K562 (cell line): ENCODE results near the gene TNFSF13. TPM values are rescaled to one million over a fixed set of nuclear protein-coding genes. Genes with fewer than 3 reads are reported as not detected.

Experiments
- CUX1 ChIP-seq: fragments of 200-800 bp; sonication (Bioruptor generic); IDR thresholded peaks from 2 replicates; pipeline ENCODE4 v1.6.1; 2016; ENCODE audit warnings: missing genetic modification characterization, missing compliant biosample characterization
- GATAD2A ChIP-seq: fragments of 450-650 bp; IDR thresholded peaks from 2 replicates; pipeline ENCODE4 v1.6.1; 2017
- GTF2A2 ChIP-seq: IDR thresholded peaks from 2 replicates; pipeline ENCODE4 v1.6.1; 2016; ENCODE audit warnings: mild to moderate bottlenecking, missing genetic modification characterization, missing compliant biosample characterization
- GTF2E2 ChIP-seq: fragments of 200-800 bp; sonication (Bioruptor generic); IDR thresholded peaks from 2 replicates; pipeline ENCODE4 v1.6.1; 2016; ENCODE audit warnings: missing genetic modification characterization, missing compliant biosample characterization
- HNRNPK ChIP-seq: fragments of 200-400 bp; formaldehyde crosslinking; IDR thresholded peaks from one replicate; pipeline ENCODE4 v1.6.1; 2018; ENCODE audit warnings: mild to moderate bottlenecking, low read depth, low read length; ENCODE audit not compliant: poor library complexity, severe bottlenecking
- JUNB ChIP-seq: fragments of 450-650 bp; formaldehyde crosslinking; conservative IDR thresholded peaks from 2 replicates; pipeline ENCODE4 v1.4.0; 2020; ENCODE audit warnings: mild to moderate bottlenecking
- MYBL2 ChIP-seq, 2 experiments: fragments of 450-650 bp in 1 of 2; sonication (generic) in 1 of 2; formaldehyde crosslinking in 1 of 2; IDR thresholded peaks; 2 replicates each; pipeline versions ENCODE4 v1.6.1 to v1.8.1; 2017 to 2022; ENCODE audit warnings: borderline replicate concordance in 1 of 2, inconsistent platforms in 1 of 2, low read depth in 1 of 2, mild to moderate bottlenecking in 1 of 2, missing genetic modification reagents in 1 of 2, moderate library complexity in 1 of 2
- NR0B1 ChIP-seq: fragments of 450-650 bp; IDR thresholded peaks from one replicate; pipeline ENCODE4 v1.6.1; 2018; ENCODE audit warnings: mild to moderate bottlenecking, moderate library complexity; ENCODE audit not compliant: partially characterized antibody
- RFX7 ChIP-seq: fragments of 250-450 bp; sonication (Bioruptor Pico); IDR thresholded peaks from 2 replicates; pipeline ENCODE4 v1.5.1; 2021; ENCODE audit warnings: mild to moderate bottlenecking
- TAF15 ChIP-seq: fragments of 200-400 bp; formaldehyde crosslinking; IDR thresholded peaks from 2 replicates; pipeline ENCODE4 v1.6.1; 2017; ENCODE audit warnings: mild to moderate bottlenecking, low read depth, low read length, moderate library complexity
- ZFX ChIP-seq: sonication (generic); formaldehyde crosslinking; IDR thresholded peaks from 2 replicates; pipeline ENCODE4 v1.8.0; 2022; ENCODE audit warnings: mild to moderate bottlenecking, missing genetic modification reagents, moderate library complexity
- polyA plus RNA-seq, 8 experiments: library from polyadenylated mRNA; depleted of rRNA in 4 of 8; stranded (reverse) in 5 of 8; unstranded in 3 of 8; fragments of >200 nt; fragmentation: Nextera tagmentation in 2 of 8; fragmentation: Illumina TruSeq in 1 of 8; extraction: Ambion mirVana in 2 of 8; extraction: Trizol in 1 of 8; gene quantifications; 2 replicates each; pipeline versions ENCODE4 v1.2.1 to v1.2.3, GENCODE V29; 2011 to 2014; ENCODE audit warnings: inconsistent platforms in 1 of 8, missing spikeins in 1 of 8
- total RNA-seq, 7 experiments: library from RNA; depleted of rRNA in 6 of 7; stranded (reverse); fragments of >200 nt in 6 of 7; fragmentation: Illumina TruSeq in 2 of 7; extraction: Trizol in 2 of 7; gene quantifications; 2 replicates each; pipeline versions ENCODE4 v1.2.1 to v1.2.3, GENCODE V29; 2011 to 2021; ENCODE audit warnings: low replicate concordance in 1 of 7
- TF ChIP-seq, protein P1 (sequence below), 2 experiments: fragments of 450-650 bp; formaldehyde crosslinking in 1 of 2; IDR thresholded peaks; 2 replicates each; pipeline versions ENCODE4 v1.4.0 to v1.6.1; 2014 to 2020; ENCODE audit warnings: mild to moderate bottlenecking in 2 of 2, borderline replicate concordance in 1 of 2, low read depth in 1 of 2
- TF ChIP-seq, protein P2 (sequence below): sonication (generic); formaldehyde crosslinking; IDR thresholded peaks from 2 replicates; pipeline ENCODE4 v1.9.0; 2022; ENCODE audit warnings: mild to moderate bottlenecking, missing genetic modification reagents

TNFSF13 gene
- total and polyA plus RNA-seq, 9 of the 15 experiments (the other 6 are each of a cell fraction or from before 2014, with no cell fraction given) = 0.04 to 0.51 (median 0.19) TPM; not detected in 1

- TF ChIP-seq, protein P1, sequence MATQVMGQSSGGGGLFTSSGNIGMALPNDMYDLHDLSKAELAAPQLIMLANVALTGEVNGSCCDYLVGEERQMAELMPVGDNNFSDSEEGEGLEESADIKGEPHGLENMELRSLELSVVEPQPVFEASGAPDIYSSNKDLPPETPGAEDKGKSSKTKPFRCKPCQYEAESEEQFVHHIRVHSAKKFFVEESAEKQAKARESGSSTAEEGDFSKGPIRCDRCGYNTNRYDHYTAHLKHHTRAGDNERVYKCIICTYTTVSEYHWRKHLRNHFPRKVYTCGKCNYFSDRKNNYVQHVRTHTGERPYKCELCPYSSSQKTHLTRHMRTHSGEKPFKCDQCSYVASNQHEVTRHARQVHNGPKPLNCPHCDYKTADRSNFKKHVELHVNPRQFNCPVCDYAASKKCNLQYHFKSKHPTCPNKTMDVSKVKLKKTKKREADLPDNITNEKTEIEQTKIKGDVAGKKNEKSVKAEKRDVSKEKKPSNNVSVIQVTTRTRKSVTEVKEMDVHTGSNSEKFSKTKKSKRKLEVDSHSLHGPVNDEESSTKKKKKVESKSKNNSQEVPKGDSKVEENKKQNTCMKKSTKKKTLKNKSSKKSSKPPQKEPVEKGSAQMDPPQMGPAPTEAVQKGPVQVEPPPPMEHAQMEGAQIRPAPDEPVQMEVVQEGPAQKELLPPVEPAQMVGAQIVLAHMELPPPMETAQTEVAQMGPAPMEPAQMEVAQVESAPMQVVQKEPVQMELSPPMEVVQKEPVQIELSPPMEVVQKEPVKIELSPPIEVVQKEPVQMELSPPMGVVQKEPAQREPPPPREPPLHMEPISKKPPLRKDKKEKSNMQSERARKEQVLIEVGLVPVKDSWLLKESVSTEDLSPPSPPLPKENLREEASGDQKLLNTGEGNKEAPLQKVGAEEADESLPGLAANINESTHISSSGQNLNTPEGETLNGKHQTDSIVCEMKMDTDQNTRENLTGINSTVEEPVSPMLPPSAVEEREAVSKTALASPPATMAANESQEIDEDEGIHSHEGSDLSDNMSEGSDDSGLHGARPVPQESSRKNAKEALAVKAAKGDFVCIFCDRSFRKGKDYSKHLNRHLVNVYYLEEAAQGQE (IDR thresholded peaks at IDR 0.05; ENCODE audit: borderline replicate concordance) = peak; percentile 56
- TF ChIP-seq, protein P1 (CRISPR knock-in tag; IDR thresholded peaks at IDR 0.05; ENCODE audit: low read depth) = no peak
- TF ChIP-seq CUX1 (CRISPR knock-in tag) (no peak), TAF15 (no peak), RFX7 (CRISPR knock-in tag) (no peak), GTF2E2 (no peak), GATAD2A (no peak), GTF2A2 (tag) (no peak), NR0B1 (no peak), HNRNPK (no peak), ZFX (CRISPR knock-in tag) (peak; percentile 91), JUNB (CRISPR knock-in tag) (no peak), MYBL2 (IDR thresholded peaks at IDR 0.05; ENCODE audit: low read depth) (no peak), MYBL2 (CRISPR knock-in tag; IDR thresholded peaks at IDR 0.05; ENCODE audit: borderline replicate concordance) (no peak)
- TF ChIP-seq, protein P2, sequence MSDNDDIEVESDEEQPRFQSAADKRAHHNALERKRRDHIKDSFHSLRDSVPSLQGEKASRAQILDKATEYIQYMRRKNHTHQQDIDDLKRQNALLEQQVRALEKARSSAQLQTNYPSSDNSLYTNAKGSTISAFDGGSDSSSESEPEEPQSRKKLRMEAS (CRISPR knock-in tag) = peak; percentile 97
These were observed 13.7 kb downstream of the TNFSF13 start (continued) for GRCh38 chr17:7572338-7572587.
